Kidney epithelial cell (primary cell): Measurements from ENCODE around the gene HOXC9. TPM values are rescaled to one million over a fixed set of nuclear protein-coding genes. Genes with fewer than 3 reads are reported as not detected.

ENCODE experiments used
- DNase-seq: peaks from one replicate; pipeline ENCODE4 v3.0.0-alpha.2; 2010; ENCODE audit warnings: low read depth
- H3K27me3 ChIP-seq: 2 replicates; pipeline ENCODE4 v1.6.0; 2011; ENCODE audit warnings: low read length; ENCODE audit not compliant: control insufficient read depth, insufficient read depth
- H3K36me3 ChIP-seq: 2 replicates; pipeline ENCODE4 v1.5.1; 2011; ENCODE audit warnings: low read length; ENCODE audit not compliant: control insufficient read depth, insufficient read depth
- H3K4me3 ChIP-seq: 2 replicates; pipeline ENCODE4 v1.5.1; 2011; ENCODE audit warnings: low read depth, mild to moderate bottlenecking, control low read depth, low read length
- CTCF ChIP-seq: IDR thresholded peaks from 2 replicates; pipeline ENCODE4 v1.5.1; 2011; ENCODE audit warnings: mild to moderate bottlenecking, moderate library complexity, low read length, control low read depth, inconsistent platforms; ENCODE audit not compliant: insufficient read depth, poor library complexity, severe bottlenecking
- total RNA-seq: library from RNA; depleted of rRNA; stranded (reverse); fragments of >200 nt; gene quantifications from 2 replicates; pipeline ENCODE4 v1.2.3, GENCODE V29; 2015

Gene HOXC9
- total RNA-seq, 1 donor from 2014 or later: 12.3 TPM

GRCh38 chr12:53970451-53970850 is 29.5 kb upstream of the HOXC9 start:
- Histone ChIP-seq H3K4me3 (no peak overlapping the region), H3K27me3 (peaks cover 82% of the 10 kb centered on the region), H3K36me3 (no peaks in the 10 kb centered on the region)
- no peak for DNase-seq
- no peak for TF ChIP-seq CTCF

DNA sequence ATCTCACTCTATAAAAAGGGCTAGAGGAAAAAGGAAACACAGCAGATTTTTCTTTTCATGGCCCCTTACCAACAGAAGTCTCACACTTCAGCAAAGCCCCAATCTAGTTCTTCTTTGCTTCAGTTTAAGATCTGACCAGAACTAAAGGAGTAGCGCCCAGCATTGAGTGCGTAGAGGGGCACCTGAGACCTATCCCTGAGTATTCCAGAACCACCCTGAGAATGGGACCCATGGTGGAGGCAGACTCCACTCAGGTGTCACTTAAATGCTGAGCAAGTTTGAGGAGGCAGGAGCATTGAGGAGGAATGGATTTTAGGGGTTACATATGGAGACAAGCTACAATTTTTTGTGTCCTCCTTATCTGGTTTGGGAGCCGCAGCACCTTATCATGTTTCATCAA is 28.8 kb upstream of the HOXC9 start:
- Histone ChIP-seq H3K27me3 (peaks cover 77% of the 10 kb centered on the region), H3K4me3 (no peak overlapping the region), H3K36me3 (no peaks in the 10 kb centered on the region)
- TF ChIP-seq CTCF: no peak
- DNase-seq: no peak

DNA sequence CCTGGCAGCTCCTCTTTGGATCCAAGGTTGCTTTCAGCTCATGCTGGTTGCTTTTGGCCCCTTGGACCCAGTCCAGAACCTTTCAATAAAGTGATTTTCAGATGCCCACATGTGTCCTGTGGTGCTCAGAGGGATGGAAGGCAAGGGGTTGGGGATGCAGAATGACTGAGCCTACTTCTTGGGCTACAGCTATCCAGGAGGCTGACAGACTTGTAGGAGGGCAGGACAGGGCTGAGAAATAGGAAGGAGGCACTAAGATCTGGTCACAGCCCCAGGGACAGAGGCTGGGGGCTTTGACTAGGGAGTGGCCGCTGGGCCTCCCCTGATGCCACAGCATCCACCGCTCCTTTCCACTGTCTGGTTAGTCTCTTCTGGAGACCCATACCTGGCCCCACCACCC is 28.3 kb upstream of the HOXC9 start:
- no peak for DNase-seq
- Histone ChIP-seq H3K4me3 (no peak overlapping the region), H3K27me3 (peaks cover 75% of the 10 kb centered on the region), H3K36me3 (no peaks in the 10 kb centered on the region)
- TF ChIP-seq CTCF: no peak

GRCh38 chr12:53972152-53972702 is 27.7 kb upstream of the HOXC9 start:
- H3K36me3 ChIP-seq: no peaks in the 10 kb centered on the region
- peak overlapping the region; percentile 51 for H3K4me3 ChIP-seq
- peaks cover 69% of the 10 kb centered on the region for H3K27me3 ChIP-seq
- no peak for TF ChIP-seq CTCF
- no peak for DNase-seq

GRCh38 chr12:53972722-53973235 is 27.2 kb upstream of the HOXC9 start, which contains the start of gene HOXC11:
Gene HOXC11 (plus strand): TSS chr12:53973126. CDS start chr12:53973242, 116 bp downstream.
- DNase-seq: no peak
- Histone ChIP-seq H3K27me3 (peaks cover 64% of the 10 kb centered on the region), H3K36me3 (no peaks in the 10 kb centered on the region), H3K4me3 (peak within 1 kb of the TSS; percentile 51)
- TF ChIP-seq CTCF: no peak
